Activated CD4-positive, alpha-beta T cell treated with anti-CD3 and anti-CD28 coated beads for 36 hours (primary cell): ENCODE measurements around the gene SLC40A1. TPM values are rescaled to one million over a fixed set of nuclear protein-coding genes. Genes with fewer than 3 reads are reported as not detected.
"Not testable (repeated sequence)": the region's sequence is repeated elsewhere in the genome, so short reads cannot be mapped to it uniquely, and the experiment has no call there.

Experiments used
- ATAC-seq: fragments of 200-7000 bp; cut with Tn5 transposase; one replicate; pipeline ENCODE4 v1.10.0; 2021; ENCODE audit warnings: mild to moderate bottlenecking, moderate library complexity
- CTCF ChIA-PET: fragments of 350-600 bp; sonication (Branson Sonifier 250); formaldehyde crosslinking; loops from one replicate; lab custom pipeline; 2021; ENCODE audit warnings: antibody characterized with exemption; lab: Charles Lee
- POLR2A ChIA-PET: fragments of 350-600 bp; sonication (Branson Sonifier 250); formaldehyde crosslinking; loops from one replicate; lab custom pipeline; 2021; ENCODE audit warnings: antibody characterized with exemption, inconsistent platforms; lab: Charles Lee
- DNase-seq: peaks from one replicate; pipeline ENCODE4 v3.0.0-alpha.2; 2020
- H3K27ac Mint-ChIP-seq: one replicate; pipeline ENCODE4 v1.8.0; 2021; ENCODE audit warnings: mixed read lengths
- H3K27me3 Mint-ChIP-seq: one replicate; pipeline ENCODE4 v1.8.0; 2021; ENCODE audit warnings: mixed read lengths
- H3K36me3 Mint-ChIP-seq: one replicate; pipeline ENCODE4 v1.8.0; 2021; ENCODE audit warnings: low read depth, mixed read lengths
- H3K4me1 Mint-ChIP-seq: one replicate; pipeline ENCODE4 v1.8.0; 2021; ENCODE audit warnings: mixed read lengths
- H3K4me3 Mint-ChIP-seq: one replicate; pipeline ENCODE4 v1.8.0; 2021; ENCODE audit warnings: mild to moderate bottlenecking, moderate library complexity, mixed read lengths
- H3K9me3 Mint-ChIP-seq: one replicate; pipeline ENCODE4 v1.8.0; 2021; ENCODE audit warnings: low read depth, mixed read lengths
- intact Hi-C, 2 experiments: fragments of 100-400 bp; cut with DNase I in 1 of 2; cut with micrococcal nuclease in 1 of 2; formaldehyde crosslinking; loops; one replicate each; pipeline versions ENCODE4 v1.14.2 to v1.15.1; 2022 to 2024; cut with DNase I, micrococcal nuclease
- total RNA-seq, 2 experiments: library from RNA; stranded (reverse); gene quantifications; one replicate each; pipeline ENCODE4 v1.2.3, GENCODE V29; 2021

Gene SLC40A1
- total RNA-seq, 2 experiments from 2014 or later = 4.2 TPM

DNA sequence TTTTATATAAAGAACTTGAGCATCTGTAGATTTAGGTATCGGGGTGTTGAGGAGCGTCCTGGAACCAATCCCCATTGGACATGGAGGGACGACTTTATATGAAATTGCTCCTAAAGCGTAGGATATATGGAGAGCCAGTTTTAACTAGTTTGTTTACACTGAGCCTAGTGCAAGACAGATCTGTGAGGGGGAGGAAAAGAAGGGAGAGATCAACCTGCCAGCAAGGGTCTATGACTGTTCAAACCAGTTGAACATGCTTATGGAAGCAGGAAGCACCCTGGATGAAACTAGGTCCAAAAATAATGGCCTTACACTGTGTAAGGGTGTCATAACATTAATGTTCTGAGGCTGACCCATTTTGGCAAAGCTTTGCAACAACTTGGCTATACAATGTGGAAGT lies 34.0 kb upstream of the SLC40A1 start:
- no peak overlapping the region for H3K27ac Mint-ChIP-seq

DNA sequence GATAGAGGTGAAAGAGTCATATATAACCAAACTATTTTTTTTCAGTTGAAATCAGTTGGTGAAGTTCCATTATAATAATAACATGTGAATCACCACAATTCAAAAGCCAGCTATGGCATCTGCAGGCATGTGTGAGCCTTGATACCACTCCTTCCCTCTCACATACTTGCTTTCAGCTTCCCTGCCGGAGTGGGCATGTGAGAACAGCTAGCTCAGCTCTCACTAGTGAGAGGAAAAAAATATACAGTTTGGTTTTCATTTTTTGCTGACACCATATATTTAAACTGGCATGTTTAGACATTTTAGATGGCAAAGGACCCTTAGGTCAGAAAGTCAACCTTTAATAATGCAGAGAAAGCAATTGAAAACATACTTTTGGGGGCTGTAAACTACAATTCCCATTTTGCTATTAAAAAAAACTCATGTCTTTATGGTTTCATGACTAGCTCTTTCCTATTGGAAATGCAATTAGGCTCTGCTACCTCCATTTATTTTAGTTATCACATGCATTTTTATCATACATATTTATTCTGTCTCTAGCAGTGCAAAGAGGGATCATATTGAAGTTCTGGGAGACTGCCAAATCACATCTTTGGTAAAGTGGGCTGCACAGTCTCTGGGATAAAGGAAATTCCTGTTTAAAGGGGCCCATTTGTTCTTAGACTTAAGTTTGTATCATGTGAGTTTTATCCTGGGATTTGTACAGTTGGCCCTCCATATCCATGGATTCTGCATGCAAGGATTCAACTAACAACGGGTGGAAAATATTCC lies 33.2 kb upstream of the SLC40A1 start:
- H3K27me3 Mint-ChIP-seq = peaks cover 2% of the 10 kb centered on the region
- no peaks in the 10 kb centered on the region for H3K9me3 Mint-ChIP-seq
- H3K4me1 Mint-ChIP-seq = no peaks in the 10 kb centered on the region
- ATAC-seq = no peak
- ChIA-PET POLR2A (interaction anchor here (1.2 kb wide), 1 partner anchor 33 kb away, joined by 11 read pairs; the partner anchor contains the start of gene SLC40A1), CTCF (no interaction called here)
- DNase-seq = no peak
- intact Hi-C loops = no loop called here
- H3K27ac Mint-ChIP-seq = no peak overlapping the region
- H3K36me3 Mint-ChIP-seq = no peaks in the 10 kb centered on the region
- no peak overlapping the region for H3K4me3 Mint-ChIP-seq

More for the DNA sequence above, 34.0 kb upstream of the SLC40A1 start:
- H3K4me1 Mint-ChIP-seq = no peaks in the 10 kb centered on the region
- CTCF ChIA-PET = interaction anchor here (2.0 kb wide), 1 partner anchor 15 kb away, joined by 5 read pairs; no protein-coding TSS in a partner anchor
- POLR2A ChIA-PET = no interaction called here
- DNase-seq = no peak
- no peak overlapping the region for H3K4me3 Mint-ChIP-seq
- peaks cover 2% of the 10 kb centered on the region for H3K27me3 Mint-ChIP-seq
- ATAC-seq = no peak
- H3K9me3 Mint-ChIP-seq = no peaks in the 10 kb centered on the region
- intact Hi-C loops = no loop called here
- no peaks in the 10 kb centered on the region for H3K36me3 Mint-ChIP-seq

DNA sequence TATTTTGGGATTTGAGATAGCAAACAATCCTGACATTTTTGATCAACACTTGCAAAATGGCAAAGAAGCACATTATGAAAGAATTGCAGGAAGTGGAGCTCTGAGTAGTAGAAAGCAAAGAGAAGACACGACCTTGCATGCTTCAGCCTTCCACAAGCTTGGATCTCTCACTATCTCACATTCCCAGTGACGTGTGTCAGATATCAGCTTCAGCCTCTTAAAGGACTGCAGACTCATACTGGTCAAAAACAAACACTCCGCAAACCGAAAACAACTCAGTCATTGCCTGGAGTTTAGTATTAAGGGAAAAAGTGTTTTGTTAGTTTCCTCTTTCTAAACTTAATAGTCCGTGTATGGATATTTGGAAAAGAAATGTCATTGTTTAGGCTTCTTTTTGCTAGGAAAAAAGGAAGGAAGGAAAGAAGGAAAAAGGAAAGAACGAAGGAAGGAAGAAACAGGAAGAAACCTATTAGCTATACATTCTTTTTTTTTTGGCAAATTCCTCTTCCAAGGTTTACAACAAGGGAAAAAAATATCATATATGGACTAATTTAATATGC lies 32.6 kb upstream of the SLC40A1 start:
- no peak for ATAC-seq
- POLR2A ChIA-PET = interaction anchor here (1.2 kb wide), 1 partner anchor 32 kb away, joined by 11 read pairs; the partner anchor contains the start of gene SLC40A1
- DNase-seq = no peak
- no peaks in the 10 kb centered on the region for H3K36me3 Mint-ChIP-seq
- intact Hi-C loops = no loop called here
- no peak overlapping the region for H3K27ac Mint-ChIP-seq
- no peaks in the 10 kb centered on the region for H3K4me1 Mint-ChIP-seq
- no peaks in the 10 kb centered on the region for H3K9me3 Mint-ChIP-seq
- no peak overlapping the region for H3K4me3 Mint-ChIP-seq
- peaks cover 2% of the 10 kb centered on the region for H3K27me3 Mint-ChIP-seq
- CTCF ChIA-PET = no interaction called here

DNA sequence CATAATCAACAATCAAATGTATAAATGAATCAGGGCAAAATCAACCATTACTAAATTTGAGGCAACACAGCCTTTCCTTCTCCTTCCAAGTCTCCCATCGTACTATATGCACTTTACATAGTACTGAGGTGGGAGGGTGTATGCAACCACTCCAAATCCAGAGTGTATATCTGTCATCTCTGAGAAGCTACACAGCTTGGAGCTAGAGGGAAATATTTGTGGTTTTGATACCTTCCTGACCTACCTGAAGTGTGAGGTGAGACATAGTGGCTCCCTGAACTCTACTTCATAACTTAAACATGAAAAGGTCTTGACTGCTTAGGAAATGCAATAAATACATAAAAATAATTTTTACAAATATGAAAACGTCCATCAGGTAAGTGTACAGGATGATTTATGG lies 30.1 kb upstream of the SLC40A1 start:
- DNase-seq (no peak), ATAC-seq (no peak)
- Mint-ChIP-seq H3K27me3 (peaks cover 2% of the 10 kb centered on the region), H3K9me3 (no peaks in the 10 kb centered on the region), H3K4me1 (no peaks in the 10 kb centered on the region), H3K36me3 (no peaks in the 10 kb centered on the region), H3K4me3 (no peak overlapping the region), H3K27ac (no peak overlapping the region)
- POLR2A ChIA-PET = no interaction called here
- intact Hi-C loops = no loop called here
- CTCF ChIA-PET = no interaction called here

DNA sequence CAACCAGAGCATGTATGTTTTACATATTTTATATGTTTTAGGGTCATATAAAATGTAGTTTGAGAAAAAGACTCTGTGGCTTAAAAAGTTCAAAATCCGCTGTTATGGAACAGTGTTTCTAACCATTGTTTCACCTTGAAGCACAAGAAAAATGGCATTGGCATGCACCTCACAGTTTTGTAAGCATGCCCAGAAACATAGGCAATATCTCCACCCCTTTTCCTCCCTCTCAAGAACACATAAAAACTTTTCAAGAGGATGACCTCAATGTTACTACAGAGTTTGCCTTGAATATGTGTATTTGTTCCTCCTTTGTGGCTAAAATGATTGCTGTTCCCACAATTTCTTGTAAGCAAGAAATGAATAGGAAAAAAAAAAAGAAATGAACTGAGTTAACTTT lies 29.3 kb upstream of the SLC40A1 start:
- Mint-ChIP-seq H3K27me3 (peaks cover 2% of the 10 kb centered on the region), H3K4me3 (no peak overlapping the region), H3K27ac (no peak overlapping the region), H3K4me1 (no peaks in the 10 kb centered on the region), H3K36me3 (no peaks in the 10 kb centered on the region), H3K9me3 (no peaks in the 10 kb centered on the region)
- CTCF ChIA-PET = no interaction called here
- DNase-seq = no peak
- intact Hi-C loops = no loop called here
- POLR2A ChIA-PET = no interaction called here
- ATAC-seq = no peak

DNA sequence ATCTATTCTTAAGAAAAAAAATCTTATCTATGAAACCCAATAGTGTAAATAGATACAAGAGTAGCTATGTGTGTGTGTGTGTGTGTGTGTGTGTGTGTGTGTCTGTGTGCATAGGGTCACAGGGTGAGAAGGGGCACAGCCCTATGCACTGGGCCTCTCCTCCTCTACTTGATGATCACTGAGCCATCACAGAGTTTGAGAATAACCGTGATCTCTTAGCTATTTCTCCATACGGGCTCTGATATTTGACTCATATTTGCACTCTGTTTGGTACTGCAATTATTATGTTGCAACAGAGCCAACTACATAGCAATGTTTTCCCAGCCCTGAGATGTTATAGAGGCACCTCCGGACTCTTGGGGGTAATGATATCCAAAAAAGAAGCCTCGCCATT lies 28.8 kb upstream of the SLC40A1 start:
- no peak overlapping the region for H3K4me3 Mint-ChIP-seq
- no peak for ATAC-seq
- H3K36me3 Mint-ChIP-seq = no peaks in the 10 kb centered on the region
- ChIA-PET POLR2A (no interaction called here), CTCF (no interaction called here)
- no peaks in the 10 kb centered on the region for H3K4me1 Mint-ChIP-seq
- H3K9me3 Mint-ChIP-seq = no peaks in the 10 kb centered on the region
- no peak overlapping the region for H3K27ac Mint-ChIP-seq
- intact Hi-C loops = no loop called here
- DNase-seq = no peak
- no peaks in the 10 kb centered on the region for H3K27me3 Mint-ChIP-seq

DNA sequence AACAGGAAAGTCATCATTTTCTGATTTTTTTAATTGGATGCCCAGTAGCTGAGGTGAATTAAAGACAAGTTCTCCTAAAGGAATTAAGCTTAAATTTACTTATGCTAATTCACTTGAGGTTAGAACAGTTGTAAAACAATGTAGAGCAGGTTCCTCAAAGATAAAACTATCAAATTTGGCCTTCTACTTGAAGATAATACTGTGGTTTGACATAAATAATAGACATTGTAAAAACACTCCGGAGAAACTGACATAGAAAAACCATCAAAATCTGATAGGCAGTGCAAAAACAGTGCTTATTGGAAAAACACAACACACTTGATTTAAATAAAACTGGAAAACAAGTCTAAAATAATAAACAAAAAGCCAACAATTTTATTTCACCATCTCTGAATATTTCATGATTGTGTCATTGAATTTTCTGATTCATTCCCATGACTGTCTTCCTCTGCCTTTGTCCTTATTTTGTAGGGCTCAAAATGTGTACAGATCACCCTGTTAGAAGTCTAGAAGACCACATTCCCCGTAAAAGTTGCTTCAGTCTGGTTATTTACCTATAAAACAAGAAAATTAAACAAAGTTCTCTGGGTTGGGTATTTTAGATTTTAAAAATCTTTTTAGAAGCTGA lies 28.3 kb upstream of the SLC40A1 start:
- Mint-ChIP-seq H3K27ac (no peak overlapping the region), H3K4me3 (no peak overlapping the region), H3K27me3 (no peaks in the 10 kb centered on the region), H3K9me3 (no peaks in the 10 kb centered on the region), H3K4me1 (no peaks in the 10 kb centered on the region), H3K36me3 (no peaks in the 10 kb centered on the region)
- CTCF ChIA-PET = interaction anchor here (0.6 kb wide), 1 partner anchor 519 kb away, joined by 3 read pairs; no protein-coding TSS in a partner anchor
- POLR2A ChIA-PET = no interaction called here
- no peak for DNase-seq
- intact Hi-C loops = no loop called here
- ATAC-seq = no peak

DNA sequence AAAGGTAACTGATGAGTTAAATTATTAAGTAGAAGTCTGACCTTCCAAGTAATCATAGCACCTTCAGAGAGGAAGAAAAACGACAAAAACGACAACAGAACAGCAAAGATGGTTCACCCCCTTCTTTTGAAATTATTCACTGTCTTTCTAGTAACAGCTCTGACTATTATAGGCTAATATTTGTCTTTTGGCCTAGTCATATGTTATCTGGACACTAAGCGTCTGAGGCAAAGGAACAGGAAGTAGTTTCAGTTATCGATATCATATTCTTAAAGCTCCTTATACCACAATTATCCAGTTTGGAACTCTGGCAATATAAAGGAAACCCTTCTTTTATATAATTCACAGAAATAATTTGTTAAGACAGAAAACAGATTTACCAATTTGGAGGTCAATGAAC lies 27.6 kb upstream of the SLC40A1 start:
- no peak for ATAC-seq
- intact Hi-C loops = no loop called here
- Mint-ChIP-seq H3K4me3 (no peak overlapping the region), H3K36me3 (no peaks in the 10 kb centered on the region), H3K4me1 (no peaks in the 10 kb centered on the region), H3K27ac (no peak overlapping the region), H3K27me3 (no peaks in the 10 kb centered on the region), H3K9me3 (no peaks in the 10 kb centered on the region)
- CTCF ChIA-PET = interaction anchor here (1.3 kb wide), 1 partner anchor 9 kb away, joined by 3 read pairs; no protein-coding TSS in a partner anchor
- DNase-seq = no peak
- POLR2A ChIA-PET = no interaction called here

DNA sequence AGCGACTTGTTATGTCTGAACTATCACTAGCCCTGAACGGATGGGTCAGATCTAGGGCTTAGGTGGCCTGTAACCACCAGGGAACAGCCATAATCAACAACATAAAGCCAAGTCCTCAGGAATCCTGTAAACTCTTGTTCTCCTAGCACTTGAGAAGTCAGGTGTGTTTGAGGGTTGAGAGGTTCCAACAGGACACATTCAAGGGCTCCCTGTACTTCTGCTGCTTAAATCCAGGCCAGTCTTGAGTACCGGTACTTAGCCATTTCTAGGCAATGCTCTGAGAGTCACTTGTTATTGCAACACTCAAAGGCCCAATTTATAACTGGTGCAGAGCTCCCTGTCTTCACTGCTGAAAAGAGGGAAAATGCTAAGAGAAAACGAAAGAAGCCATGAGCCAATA lies 21.6 kb upstream of the SLC40A1 start:
- Mint-ChIP-seq H3K27me3 (no peaks in the 10 kb centered on the region), H3K4me1 (no peaks in the 10 kb centered on the region), H3K36me3 (no peaks in the 10 kb centered on the region), H3K27ac (no peak overlapping the region), H3K9me3 (no peaks in the 10 kb centered on the region), H3K4me3 (no peak overlapping the region)
- ATAC-seq (no peak), DNase-seq (no peak)
- intact Hi-C loops = no loop called here
- ChIA-PET POLR2A (no interaction called here), CTCF (no interaction called here)

DNA sequence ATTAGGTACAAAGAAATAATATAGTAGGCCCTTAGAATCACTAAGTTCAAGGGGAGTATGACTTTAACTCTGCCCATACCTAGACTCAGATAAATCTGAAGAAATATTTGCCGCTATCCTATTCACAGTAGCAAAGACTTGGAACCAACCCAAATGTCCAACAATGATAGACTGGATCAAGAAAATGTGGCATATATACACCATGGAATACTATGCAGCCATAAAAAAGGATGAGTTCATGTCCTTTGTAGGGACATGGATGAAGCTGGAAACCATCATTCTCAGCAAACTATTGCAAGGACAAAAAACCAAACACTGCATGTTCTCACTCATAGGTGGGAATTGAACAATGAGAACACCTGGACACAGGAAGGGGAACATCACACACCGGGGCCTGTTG lies 21.1 kb upstream of the SLC40A1 start:
- intact Hi-C loops, POLR2A ChIA-PET, H3K4me1 Mint-ChIP-seq, H3K27me3 Mint-ChIP-seq, ATAC-seq, DNase-seq, H3K27ac Mint-ChIP-seq, H3K4me3 Mint-ChIP-seq, H3K36me3 Mint-ChIP-seq, H3K9me3 Mint-ChIP-seq, CTCF ChIA-PET: not testable (repeated sequence)

DNA sequence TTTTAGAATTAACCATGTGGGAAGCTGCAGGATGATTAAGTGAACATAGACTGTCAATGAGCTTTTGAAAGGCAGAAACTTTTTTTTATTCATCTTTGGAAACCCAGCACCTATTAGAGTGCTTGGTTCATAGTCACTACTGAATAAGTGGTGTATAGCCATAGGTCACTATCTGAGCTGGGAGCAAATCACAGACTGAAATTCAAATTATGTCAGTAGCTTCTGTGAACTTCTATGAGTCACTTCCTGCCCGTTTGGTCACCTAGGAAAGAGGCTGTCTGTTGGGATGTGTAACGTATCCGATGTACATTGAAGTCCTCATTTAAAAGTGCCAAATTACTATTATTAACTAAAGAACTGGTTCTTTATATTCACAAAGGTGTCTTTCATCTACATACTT lies 20.5 kb upstream of the SLC40A1 start:
- intact Hi-C loops = no loop called here
- POLR2A ChIA-PET = interaction anchor here (0.6 kb wide), 1 partner anchor 10 kb away, joined by 4 read pairs; no protein-coding TSS in a partner anchor

More for the DNA sequence above, 20.5 kb upstream of the SLC40A1 start:
- Mint-ChIP-seq H3K4me3 (no peak overlapping the region), H3K36me3 (no peaks in the 10 kb centered on the region), H3K27ac (no peak overlapping the region), H3K4me1 (no peaks in the 10 kb centered on the region), H3K9me3 (no peaks in the 10 kb centered on the region), H3K27me3 (no peaks in the 10 kb centered on the region)
- no peak for DNase-seq
- CTCF ChIA-PET = no interaction called here
- peak; percentile 57 for ATAC-seq
